G401 (cell line): ENCODE measurements around the gene CFAP99. TPM values are rescaled to one million over a fixed set of nuclear protein-coding genes. Genes with fewer than 3 reads are reported as not detected.
"Not testable (repeated sequence)": the region's sequence is repeated elsewhere in the genome, so short reads cannot be mapped to it uniquely, and the experiment has no call there.

ENCODE experiments used
- DNase-seq: peaks from one replicate; pipeline ENCODE4 v3.0.0-alpha.2; 2015; ENCODE audit warnings: low spot score
- in situ Hi-C: cut with HindIII; loops from 2 replicates; pipeline ENCODE4 v1.10.0; 2016; ENCODE audit warnings: low sequenced_read_pairs, mixed read lengths
- total RNA-seq: library from RNA; depleted of rRNA; stranded (reverse); fragments of >200 nt; shearing (Covaris generic); gene quantifications from 2 replicates; pipeline ENCODE4 v1.2.3, GENCODE V29; 2014

Gene CFAP99
- total RNA-seq, 1 experiment from 2014 or later = not detected

- DNase-seq = no peak
- in situ Hi-C loops = no loop called here
Observed at GRCh38 chr4:2423066-2423465, 4.3 kb downstream of the CFAP99 start.

DNA sequence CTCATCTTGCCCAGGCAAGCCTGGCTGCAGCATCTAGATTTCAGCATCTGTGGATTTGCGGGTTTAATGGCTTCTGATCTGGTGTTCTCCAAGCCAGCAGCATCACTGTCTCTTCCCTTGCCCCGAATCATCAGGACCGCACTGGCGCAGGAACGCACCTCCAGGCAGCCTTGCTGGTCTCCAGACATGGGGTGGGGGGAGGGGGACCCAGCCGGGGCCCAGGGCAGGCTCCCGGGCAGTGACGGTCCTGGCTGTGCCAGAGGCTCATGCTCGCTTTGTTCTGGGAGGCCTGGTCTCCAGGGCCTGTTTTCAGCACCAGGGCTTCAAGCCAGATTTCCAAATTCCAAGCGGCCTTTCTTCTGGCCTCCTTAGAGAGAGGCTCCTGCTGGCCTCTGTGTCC is 4.9 kb downstream of the CFAP99 start:
- in situ Hi-C loops = no loop called here
- DNase-seq = no peak

GRCh38 chr4:2424581-2424980 is 5.8 kb downstream of the CFAP99 start:
- DNase-seq = peak; percentile 37
- in situ Hi-C loops = no loop called here

GRCh38 chr4:2425386-2426068 is 6.8 kb downstream of the CFAP99 start:
- in situ Hi-C loops = no loop called here
- no peak for DNase-seq

- no peak for DNase-seq
- in situ Hi-C loops = no loop called here
Observed at GRCh38 chr4:2426069-2426397, 7.3 kb downstream of the CFAP99 start.

DNA sequence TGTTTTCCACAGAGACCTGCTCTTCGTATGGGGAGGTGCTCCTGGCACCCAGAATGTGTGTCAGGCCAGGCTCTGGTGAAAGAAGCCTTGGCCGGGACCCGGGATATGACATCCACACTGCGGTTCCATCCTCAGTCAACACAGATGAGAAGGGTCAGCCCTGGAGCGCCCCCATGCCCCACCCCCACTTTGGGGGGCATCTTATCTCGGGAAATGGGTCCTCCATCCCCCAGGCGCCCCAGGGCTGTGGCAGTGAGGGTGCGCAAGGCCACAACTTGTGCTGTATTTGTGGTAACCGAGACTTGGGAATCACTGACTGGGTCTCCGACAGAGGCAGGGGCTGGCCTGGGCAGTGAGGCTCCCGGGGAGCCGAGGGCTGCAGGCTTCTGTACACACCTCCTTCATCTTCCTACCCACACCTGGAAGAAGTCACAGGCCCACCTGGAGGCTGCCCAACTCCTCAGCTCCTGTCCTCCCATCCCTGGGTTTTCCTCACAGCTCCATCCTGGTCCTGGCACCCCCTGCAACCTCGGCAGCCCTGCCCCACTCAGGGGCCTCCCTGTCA is 8.0 kb downstream of the CFAP99 start:
- in situ Hi-C loops = no loop called here
- DNase-seq = no peak

DNA sequence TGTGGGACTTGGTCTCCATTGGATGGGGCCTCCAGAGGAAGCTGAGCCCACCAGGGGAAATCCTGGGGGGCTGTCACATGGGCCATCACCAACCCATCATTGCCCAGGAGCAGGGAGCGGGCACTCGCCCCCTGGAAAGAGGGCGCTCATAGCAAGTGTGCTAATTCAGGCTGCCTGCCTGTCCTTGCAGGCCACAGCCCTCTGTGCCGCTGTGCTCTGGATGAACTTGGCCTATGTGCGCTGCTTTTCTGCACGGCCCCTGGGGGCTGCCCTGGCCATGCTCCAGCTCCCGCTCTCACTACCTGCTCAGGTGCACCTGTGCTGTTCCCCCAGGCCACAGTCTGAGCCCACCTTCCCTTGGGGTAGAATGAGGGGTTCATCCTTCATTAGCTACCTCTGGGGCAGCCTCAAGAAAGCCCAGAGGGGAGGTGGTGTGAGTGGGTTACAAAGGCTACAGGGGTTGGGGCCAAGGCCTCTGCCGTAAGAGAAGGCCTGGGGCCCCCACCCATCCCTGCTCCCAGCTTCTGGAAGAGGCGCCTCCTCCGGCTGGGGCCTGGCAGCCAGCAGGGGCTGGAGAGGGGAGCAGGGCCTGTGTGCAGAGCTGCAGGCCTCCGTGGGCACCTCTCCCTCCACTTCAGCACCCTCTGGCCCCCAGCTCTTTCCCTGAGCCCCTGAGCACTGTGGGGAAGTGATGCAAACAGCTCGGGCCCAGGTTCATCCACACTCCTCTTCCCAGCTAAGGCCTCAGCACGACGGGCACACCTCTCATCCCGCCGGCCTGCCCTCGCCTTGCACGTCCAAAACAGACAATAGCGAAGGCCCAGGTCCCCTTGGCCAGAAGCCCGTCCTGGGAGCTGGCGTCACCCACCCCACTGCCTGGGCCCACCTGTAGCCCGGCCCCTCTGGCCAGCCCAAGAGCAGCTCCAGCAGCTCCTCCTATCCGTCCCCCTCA is 8.9 kb downstream of the CFAP99 start:
- in situ Hi-C loops = no loop called here
- DNase-seq = no peak

DNA sequence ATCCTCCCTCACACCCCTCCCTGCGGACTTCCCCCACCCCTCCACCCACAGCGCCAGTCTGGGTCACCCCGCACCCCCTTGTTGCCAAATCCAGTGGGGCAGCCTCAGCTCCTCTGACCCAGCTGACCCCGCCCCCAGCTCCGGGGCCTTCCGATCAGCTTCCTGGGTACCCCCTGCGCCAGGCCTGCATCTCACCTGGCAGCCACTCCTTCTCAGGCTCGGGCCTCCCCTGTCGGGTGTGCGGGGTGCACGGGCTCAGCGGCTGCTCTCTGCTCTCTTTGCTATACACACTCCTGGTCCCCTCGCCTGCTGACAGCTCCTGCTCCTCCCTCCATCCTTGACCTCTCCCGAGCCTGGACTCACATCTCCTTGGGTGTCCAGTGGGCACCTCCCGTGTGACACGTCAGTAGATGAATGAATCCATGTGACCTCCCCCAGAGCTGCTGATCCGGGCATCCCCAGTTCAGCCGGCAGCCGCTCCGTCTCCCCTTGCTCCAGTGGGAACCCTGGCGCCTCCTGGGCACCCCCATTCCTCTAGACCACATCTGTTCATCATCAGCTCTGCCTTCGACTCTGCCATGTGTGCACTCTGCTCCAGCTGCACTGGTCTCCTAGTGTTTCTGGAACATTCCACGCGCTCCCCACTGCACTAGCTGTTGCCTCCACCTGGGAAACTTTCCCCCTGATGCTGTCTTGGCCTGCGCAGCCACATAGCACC is 9.9 kb downstream of the CFAP99 start:
- in situ Hi-C loops = no loop called here
- no peak for DNase-seq

DNA sequence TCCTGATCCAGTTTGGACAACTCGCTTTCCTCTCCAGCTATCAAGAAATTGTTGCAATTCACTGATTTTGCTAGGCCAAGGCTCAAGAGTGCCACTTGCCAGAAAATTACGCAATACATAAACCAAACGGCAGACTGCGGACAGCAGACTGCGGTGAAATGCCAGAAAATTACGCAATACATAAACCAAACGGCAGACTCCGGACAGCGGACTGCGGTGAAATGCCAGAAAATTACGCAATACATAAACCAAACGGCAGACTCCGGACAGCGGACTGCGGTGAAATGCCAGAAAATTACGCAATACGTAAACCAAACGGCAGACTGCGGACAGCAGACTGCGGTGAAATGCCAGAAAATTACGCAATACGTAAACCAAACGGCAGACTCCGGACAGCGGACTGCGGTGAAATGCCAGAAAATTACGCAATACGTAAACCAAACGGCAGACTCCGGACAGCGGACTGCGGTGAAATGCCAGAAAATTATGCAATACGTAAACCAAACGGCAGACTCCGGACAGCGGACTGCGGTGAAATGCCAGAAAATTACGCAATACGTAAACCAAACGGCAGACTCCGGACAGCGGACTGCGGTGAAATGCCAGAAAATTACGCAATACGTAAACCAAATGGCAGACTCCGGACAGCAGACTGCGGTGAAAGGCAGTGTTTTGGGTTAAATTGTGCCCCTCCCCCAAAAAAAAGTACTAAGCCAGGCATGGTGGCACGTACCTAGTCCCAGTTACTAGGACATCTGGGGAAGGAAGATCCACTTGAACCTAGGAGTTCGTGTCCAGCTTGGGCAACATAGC is 11.4 kb downstream of the CFAP99 start:
- DNase-seq, in situ Hi-C loops: not testable (repeated sequence)

- no peak for DNase-seq
- in situ Hi-C loops = no loop called here
Observed at GRCh38 chr4:2432004-2432403, 13.2 kb downstream of the CFAP99 start.

DNA sequence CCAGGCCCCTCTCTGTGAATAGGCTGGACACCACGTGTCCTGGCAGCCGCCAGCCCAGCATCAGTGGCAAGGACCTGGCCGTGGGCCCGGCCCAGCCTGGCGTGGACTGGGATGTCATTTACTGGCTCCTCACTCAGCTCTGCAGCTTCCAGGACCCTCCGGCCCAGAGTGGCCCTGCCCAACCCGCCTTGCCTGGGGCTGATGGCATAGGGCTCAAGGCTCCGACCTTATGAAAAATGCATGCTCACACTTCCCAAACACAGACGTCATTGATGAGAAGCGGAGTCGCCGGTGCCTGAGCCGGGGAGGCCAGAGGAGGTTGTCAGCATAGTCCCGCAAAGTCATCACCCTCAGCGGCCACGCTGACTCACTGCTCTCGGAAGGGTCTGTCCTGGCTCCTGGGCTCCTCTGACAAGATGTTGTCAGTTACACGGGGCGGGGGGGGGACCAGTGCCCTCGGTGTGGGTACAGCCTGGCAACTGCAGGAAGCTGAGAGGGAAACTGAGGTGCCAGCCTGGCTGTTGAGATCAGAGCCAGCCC is 14.3 kb downstream of the CFAP99 start:
- DNase-seq = peak; percentile 82
- in situ Hi-C loops = no loop called here

DNA sequence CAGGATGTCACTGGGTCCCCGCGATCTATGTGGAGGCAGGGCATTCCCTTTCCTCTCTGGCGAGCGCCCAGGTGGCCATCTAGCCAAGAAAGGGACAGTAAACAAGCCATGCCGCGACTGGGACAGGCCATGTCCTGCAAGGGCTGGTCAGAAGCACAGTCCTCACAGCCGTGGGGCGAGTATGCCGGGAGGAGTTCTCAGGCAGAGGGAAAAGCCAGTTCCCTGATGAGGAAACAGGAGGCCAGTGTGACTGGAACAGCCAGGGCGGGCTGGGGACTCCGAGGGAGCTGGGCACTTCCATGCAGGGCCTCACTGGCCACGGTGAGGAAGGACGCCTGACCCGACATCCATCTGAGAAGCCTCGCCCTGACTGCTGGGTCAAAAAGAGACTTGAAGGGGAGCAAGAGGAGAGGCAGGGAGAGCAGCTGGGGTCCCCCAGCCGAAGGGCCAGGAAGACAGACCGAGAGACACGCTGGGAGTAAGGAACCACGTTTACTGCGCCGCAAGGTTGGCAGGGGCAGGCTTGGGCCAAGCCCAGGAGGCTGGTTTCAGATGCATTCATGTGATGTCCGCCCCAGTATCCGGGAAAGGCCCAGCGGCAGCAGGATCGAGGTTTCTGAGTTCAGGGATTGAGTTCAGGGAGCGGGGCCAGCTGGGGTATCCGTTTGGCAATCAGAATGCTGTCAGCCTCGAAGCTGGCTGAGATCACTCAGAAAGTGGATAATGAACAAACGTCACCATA is 15.0 kb downstream of the CFAP99 start:
- in situ Hi-C loops = no loop called here
- peak; percentile 69 for DNase-seq

DNA sequence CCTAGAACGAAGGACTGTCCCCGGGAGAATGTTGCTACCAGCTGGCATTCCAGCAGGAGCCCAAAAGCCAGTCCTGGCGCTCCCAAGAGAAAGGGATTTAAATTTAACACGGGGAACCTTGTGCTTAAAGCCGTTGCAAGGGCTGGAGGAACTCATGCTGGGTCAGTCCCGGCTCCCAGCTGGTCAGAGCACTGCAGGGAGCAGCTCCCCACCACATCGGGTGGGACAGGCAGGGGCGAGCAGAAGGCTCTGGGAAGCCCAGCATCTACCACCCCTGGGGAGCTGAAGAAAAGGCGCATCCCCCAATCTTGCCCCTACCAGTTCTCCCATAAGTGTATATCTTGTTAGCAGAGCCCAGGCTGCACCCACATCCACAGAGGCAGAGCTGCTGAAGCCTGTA is 15.7 kb downstream of the CFAP99 start:
- no peak for DNase-seq
- in situ Hi-C loops = no loop called here

DNA sequence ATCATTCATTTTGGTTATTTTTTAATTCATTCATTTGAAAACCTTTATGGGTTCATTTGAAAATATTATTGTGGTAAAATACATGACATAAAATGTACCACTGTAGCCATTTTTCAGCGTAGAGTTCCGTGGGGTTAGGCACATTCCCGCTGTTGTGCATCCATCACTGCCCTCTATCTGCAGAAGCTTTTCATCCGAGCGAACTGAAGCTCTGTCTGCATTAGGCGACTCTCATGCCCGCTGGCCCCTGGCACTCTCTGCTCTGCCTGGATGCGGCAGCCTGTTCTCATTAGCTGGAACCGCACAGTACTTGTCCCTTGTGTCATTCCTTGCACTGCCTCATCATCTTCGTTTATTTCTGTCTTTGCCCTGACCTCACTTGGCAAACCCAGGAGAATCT is 17.5 kb downstream of the CFAP99 start:
- in situ Hi-C loops = no loop called here
- DNase-seq = peak; percentile 93

GRCh38 chr4:2436761-2437474 is 18.2 kb downstream of the CFAP99 start:
- no peak for DNase-seq
- in situ Hi-C loops = no loop called here

DNA sequence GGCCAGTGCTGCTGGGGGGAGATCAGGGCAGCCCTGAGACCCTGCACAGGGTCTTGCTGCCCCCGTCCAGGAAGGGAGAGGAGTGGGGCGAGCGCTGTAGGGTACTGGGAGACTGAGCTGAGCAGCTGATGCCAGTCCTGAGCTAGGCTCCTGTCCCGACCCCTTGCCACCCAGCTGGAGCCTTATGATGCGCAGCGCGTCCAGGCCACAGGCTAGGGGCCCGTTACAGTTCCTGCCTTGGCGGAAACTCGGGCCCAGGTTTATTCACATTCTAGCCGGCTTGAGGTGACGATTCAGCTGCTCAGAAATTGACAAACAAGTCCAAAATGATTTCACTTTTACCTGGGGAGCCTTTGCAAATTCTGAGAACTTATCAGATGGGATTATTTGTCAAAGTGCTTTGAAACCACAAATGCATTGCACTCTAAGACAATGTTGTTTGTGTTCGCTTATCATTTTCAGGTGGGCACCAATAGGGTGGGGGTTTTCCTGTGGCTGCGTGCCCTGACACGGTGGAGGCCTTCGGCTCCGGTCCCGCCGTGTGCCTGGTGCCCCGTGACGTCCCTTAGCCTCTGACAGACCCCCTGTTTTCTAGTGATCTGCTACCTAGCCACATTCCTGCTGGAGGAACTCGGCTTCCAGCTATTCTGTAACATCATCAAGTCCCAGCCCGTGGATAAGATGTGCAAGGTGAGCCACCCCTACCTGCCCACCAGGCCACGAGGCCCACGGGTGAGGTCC is 18.9 kb downstream of the CFAP99 start:
- in situ Hi-C loops = no loop called here
- no peak for DNase-seq
